Measurements from ENCODE around the gene RUNX3. TPM values are rescaled to one million over a fixed set of nuclear protein-coding genes. Genes with fewer than 3 reads are reported as not detected.

The RUNX3 gene
- total RNA-seq, 1 experiment from 2014 or later, result 1.5 TPM

GRCh38 chr1:24921938-24922662 is 8.0 kb downstream of the RUNX3 start:
- no peak for ATAC-seq
- DNase-seq (ENCODE audit: low spot score), result no peak
- H3K27me3 Mint-ChIP-seq (ENCODE audit: low read depth), result peaks cover 31% of the 10 kb centered on the region
- CTCF ChIA-PET, result interaction anchor here (1.1 kb wide), 1 partner anchor 9 kb away, joined by 3 read pairs; no protein-coding TSS in a partner anchor
- H3K4me1 Mint-ChIP-seq, result peaks cover 15% of the 10 kb centered on the region
- H3K36me3 Mint-ChIP-seq, result no peaks in the 10 kb centered on the region
- no peak overlapping the region for H3K4me3 Mint-ChIP-seq
- H3K9me3 Mint-ChIP-seq, result no peaks in the 10 kb centered on the region
- TF ChIP-seq, protein P1, sequence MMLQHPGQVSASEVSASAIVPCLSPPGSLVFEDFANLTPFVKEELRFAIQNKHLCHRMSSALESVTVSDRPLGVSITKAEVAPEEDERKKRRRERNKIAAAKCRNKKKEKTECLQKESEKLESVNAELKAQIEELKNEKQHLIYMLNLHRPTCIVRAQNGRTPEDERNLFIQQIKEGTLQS (CRISPR knock-in tag; conservative IDR thresholded peaks at IDR 0.05), result no peak
- TF ChIP-seq ARID4B (CRISPR knock-in tag; IDR thresholded peaks at IDR 0.05; ENCODE audit: borderline replicate concordance) (no peak), MYBL2 (CRISPR knock-in tag; IDR thresholded peaks at IDR 0.05) (no peak)
- POLR2A ChIA-PET, result interaction anchor here (0.6 kb wide), 1 partner anchor 27 kb away, joined by 4 read pairs; no protein-coding TSS in a partner anchor
- no peak overlapping the region for H3K27ac Mint-ChIP-seq

- Mint-ChIP-seq H3K9me3 (no peaks in the 10 kb centered on the region), H3K27ac (no peak overlapping the region), H3K27me3 (ENCODE audit: low read depth) (peaks cover 24% of the 10 kb centered on the region), H3K36me3 (no peaks in the 10 kb centered on the region), H3K4me3 (no peak overlapping the region), H3K4me1 (peaks cover 9% of the 10 kb centered on the region)
- ChIA-PET CTCF (interaction anchor here (0.6 to 1.1 kb wide), 2 partner anchors 8 to 77 kb away, joined by 3 to 6 read pairs; no protein-coding TSS in a partner anchor), POLR2A (interaction anchor here (0.5 kb wide), 1 partner anchor 130 kb away, joined by 3 read pairs; no protein-coding TSS in a partner anchor)
- DNase-seq (ENCODE audit: low spot score) (no peak), ATAC-seq (no peak)
- TF ChIP-seq STAT6 (CRISPR knock-in tag; conservative IDR thresholded peaks at IDR 0.05; ENCODE audit: low read depth), result no peak
- TF ChIP-seq, protein P2, sequence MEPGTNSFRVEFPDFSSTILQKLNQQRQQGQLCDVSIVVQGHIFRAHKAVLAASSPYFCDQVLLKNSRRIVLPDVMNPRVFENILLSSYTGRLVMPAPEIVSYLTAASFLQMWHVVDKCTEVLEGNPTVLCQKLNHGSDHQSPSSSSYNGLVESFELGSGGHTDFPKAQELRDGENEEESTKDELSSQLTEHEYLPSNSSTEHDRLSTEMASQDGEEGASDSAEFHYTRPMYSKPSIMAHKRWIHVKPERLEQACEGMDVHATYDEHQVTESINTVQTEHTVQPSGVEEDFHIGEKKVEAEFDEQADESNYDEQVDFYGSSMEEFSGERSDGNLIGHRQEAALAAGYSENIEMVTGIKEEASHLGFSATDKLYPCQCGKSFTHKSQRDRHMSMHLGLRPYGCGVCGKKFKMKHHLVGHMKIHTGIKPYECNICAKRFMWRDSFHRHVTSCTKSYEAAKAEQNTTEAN (CRISPR knock-in tag; IDR thresholded peaks at IDR 0.05), result no peak
- no peak for TF ChIP-seq ZNF263 (CRISPR knock-in tag; IDR thresholded peaks at IDR 0.05; ENCODE audit: low read depth)
- no peak for TF ChIP-seq GTF2I (CRISPR knock-in tag; conservative IDR thresholded peaks at IDR 0.05)
- no peak for TF ChIP-seq ZNF219 (CRISPR knock-in tag; IDR thresholded peaks at IDR 0.05; ENCODE audit: borderline replicate concordance)
- TF ChIP-seq CREM (CRISPR knock-in tag; IDR thresholded peaks at IDR 0.05), result no peak
- no peak for TF ChIP-seq TEAD4 (CRISPR knock-in tag; IDR thresholded peaks at IDR 0.05)
- no peak for TF ChIP-seq ZNF532 (CRISPR knock-in tag; IDR thresholded peaks at IDR 0.05; ENCODE audit: borderline replicate concordance)
- TF ChIP-seq, protein P3, sequence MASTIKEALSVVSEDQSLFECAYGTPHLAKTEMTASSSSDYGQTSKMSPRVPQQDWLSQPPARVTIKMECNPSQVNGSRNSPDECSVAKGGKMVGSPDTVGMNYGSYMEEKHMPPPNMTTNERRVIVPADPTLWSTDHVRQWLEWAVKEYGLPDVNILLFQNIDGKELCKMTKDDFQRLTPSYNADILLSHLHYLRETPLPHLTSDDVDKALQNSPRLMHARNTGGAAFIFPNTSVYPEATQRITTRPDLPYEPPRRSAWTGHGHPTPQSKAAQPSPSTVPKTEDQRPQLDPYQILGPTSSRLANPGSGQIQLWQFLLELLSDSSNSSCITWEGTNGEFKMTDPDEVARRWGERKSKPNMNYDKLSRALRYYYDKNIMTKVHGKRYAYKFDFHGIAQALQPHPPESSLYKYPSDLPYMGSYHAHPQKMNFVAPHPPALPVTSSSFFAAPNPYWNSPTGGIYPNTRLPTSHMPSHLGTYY (CRISPR knock-in tag; IDR thresholded peaks at IDR 0.05), result no peak
- no peak for TF ChIP-seq MAX (CRISPR knock-in tag; IDR thresholded peaks at IDR 0.05)
- TF ChIP-seq, protein P4, sequence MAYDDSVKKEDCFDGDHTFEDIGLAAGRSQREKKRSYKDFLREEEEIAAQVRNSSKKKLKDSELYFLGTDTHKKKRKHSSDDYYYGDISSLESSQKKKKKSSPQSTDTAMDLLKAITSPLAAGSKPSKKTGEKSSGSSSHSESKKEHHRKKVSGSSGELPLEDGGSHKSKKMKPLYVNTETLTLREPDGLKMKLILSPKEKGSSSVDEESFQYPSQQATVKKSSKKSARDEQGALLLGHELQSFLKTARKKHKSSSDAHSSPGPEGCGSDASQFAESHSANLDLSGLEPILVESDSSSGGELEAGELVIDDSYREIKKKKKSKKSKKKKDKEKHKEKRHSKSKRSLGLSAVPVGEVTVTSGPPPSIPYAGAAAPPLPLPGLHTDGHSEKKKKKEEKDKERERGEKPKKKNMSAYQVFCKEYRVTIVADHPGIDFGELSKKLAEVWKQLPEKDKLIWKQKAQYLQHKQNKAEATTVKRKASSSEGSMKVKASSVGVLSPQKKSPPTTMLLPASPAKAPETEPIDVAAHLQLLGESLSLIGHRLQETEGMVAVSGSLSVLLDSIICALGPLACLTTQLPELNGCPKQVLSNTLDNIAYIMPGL (CRISPR knock-in tag; IDR thresholded peaks at IDR 0.05), result no peak
- TF ChIP-seq ZNF671 (CRISPR knock-in tag; IDR thresholded peaks at IDR 0.05), result no peak
- TF ChIP-seq NR1H2 (CRISPR knock-in tag; IDR thresholded peaks at IDR 0.05), result no peak
- TF ChIP-seq CREB1 (CRISPR knock-in tag; IDR thresholded peaks at IDR 0.05), result no peak
Measured at GRCh38 chr1:24921412-24921811, 8.7 kb downstream of the RUNX3 start.

All from WTC11 (cell line).